Right kidney (tissue), 1 donor: Measurements from ENCODE around the gene WDR82.

Source experiments
- DNase-seq: peaks from one replicate; pipeline ENCODE4 v3.0.0-alpha.2; 2016

Gene WDR82

GRCh38 chr3:52256622-52257021 lies 21.8 kb downstream of the WDR82 start:
- no peak for DNase-seq

DNA sequence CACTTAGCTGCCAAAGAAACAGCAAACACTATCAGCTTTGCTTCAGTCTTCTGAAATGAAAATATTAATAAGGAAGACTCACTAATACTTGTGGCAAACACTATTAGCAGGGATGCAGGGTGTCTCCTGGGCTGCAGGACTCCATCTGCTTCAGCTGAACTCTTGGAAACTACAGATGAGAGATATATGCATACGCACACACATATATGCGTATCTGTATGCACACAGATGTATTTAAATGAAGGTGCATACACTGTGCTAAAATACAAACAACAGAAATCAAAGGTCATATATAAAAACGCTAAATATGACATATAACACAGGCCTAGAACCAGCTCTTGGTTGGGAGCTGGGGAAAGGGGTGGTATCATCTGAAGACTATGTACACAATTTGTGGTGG lies 22.3 kb downstream of the WDR82 start:
- DNase-seq, result no peak

GRCh38 chr3:52254608-52255007 lies 23.8 kb downstream of the WDR82 start:
- no peak for DNase-seq

DNA sequence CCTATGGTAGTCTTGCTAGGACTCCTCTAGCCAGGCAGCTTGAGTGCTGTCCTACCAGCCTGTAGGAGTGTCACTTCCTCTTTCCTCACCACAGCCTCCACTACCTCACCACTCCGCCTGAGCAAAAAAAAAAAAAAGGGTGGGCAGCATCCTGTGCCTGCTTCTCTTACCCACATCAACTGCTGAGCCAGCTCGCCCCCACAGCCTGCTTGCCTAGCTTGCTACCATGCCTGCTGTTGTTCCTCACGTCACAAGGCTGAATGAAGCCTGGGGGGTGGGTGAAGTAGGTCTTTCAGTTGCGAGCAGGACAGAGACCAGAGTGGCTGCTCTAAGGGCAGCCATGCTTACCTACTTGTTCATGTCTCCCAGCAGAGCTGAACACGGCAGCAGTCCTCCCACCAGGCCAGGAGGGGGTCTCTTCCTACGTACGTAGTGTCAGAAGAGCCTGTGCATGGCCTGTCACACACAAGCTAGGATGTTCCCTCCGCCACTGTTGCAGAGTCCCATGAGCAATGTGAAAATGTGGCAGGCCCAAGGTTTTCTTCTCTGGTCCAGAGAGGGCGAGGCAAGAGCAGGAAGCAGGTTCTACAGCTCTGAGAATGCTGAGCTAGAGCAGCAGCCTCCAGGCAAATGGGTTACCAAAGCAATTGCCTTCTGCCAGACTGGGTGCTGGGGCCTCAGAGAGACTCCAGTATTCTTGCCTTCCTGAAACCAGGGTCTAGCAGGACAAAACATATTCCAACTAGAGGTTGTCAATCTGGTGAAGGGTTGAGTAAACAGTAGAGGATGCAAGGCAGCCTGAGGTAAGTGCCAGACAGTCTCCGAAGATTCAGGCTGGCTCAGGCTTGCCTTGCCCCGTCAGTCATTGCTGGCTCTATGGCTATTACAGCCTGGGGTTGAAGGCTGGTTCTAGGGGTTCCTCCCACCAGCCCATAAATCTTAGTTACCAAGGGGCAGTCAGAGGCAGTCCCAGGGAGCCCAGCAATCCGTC lies 24.8 kb downstream of the WDR82 start:
- no peak for DNase-seq

DNA sequence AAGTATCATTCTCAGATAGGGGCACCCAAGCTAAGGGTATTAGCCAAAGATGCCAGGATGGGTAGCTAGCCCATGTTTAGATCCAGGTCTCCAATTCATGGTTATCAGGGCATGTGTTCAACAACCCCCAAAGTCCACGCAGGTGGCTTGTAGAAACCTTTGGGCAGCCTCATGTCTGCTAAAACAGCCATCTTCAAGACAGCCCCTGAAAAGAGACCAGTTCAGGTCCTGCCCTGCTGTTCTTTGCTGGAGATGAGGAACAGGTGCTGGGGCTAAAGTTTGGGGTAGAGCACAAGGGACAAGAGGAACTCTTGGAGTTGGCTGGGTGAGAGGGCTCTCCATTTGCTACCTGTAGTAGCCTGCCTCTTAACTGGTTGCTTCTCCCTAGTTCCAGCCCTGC lies 28.3 kb downstream of the WDR82 start:
- DNase-seq, result no peak

GRCh38 chr3:52249683-52250082 lies 28.8 kb downstream of the WDR82 start:
- no peak for DNase-seq

DNA sequence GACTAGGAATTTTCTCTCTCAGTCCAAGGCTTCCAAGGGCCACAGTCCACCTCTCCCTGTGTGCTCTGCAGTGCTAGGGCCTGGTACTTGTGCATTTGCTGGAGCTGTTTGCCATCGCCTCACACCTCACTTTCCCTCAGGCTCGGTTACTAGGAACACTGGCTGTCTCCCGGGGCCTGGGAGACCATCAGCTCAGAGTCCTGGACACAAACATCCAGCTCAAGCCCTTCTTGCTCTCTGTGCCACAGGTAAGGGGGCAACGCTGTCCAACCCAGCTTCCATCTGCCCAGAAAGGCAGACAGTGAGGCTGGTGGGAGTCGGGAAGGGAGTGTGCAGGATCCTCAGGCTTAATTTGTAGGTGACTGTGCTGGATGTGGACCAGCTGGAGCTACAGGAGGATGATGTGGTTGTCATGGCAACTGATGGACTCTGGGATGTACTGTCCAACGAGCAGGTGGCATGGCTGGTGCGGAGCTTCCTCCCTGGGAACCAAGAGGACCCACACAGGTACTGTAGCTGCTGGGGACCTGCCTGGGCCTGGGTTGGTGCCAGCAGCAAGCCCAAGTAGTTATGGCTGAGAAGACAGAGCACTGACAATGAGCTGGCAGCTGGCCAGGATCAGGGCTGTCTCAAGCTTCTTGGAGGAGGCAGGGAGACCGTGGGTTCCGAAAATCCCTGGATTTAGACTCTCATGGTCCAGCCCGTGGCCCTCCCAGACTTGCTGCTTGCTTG lies 29.5 kb downstream of the WDR82 start:
- DNase-seq, result peak; percentile 5

DNA sequence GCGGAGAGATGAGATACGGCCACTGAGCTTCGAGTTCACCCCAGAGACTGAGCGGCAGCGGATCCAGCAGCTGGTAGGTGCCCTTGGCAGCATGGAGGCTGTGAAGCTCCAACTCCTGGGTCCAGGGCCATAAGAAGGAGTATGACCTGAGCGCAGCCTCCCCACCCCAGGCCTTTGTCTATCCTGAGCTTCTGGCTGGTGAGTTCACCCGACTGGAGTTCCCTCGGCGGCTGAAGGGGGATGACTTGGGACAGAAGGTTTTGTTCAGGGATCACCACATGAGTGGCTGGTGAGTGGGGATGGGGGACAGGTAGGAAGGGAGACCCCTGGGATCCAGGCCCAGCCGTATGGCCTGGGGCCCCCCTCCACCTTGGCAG lies 30.3 kb downstream of the WDR82 start:
- no peak for DNase-seq

- peak; percentile 2 for DNase-seq
These were observed 30.9 kb downstream of the WDR82 start for GRCh38 chr3:52247409-52248164.

DNA sequence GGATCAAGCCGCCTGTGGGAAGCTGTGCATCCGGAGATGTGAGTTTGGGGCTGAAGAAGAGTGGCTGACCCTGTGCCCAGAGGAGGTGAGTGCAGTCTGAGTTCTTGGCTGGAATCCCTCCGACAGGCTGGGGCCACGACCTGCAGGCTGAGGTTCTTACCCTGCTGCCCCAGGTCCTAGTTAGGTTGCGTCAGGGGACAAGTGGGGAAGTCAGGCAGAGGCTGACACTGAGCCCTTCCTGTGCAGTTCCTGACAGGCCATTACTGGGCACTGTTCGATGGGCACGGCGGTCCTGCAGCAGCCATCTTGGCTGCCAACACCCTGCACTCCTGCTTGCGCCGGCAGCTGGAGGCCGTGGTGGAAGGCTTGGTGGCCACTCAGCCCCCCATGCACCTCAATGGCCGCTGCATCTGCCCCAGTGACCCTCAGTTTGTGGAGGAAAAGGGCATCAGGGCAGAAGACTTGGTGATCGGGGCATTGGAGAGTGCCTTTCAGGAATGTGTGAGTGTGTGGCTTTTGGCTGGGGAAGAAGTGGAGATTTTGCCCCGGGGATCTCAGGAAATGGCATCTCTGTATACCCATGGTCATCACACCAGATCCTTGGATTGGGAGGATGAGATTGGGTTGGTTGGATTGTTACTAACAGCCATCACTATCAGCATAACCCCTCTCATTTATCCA lies 31.6 kb downstream of the WDR82 start:
- DNase-seq, result peak; percentile 1

DNA sequence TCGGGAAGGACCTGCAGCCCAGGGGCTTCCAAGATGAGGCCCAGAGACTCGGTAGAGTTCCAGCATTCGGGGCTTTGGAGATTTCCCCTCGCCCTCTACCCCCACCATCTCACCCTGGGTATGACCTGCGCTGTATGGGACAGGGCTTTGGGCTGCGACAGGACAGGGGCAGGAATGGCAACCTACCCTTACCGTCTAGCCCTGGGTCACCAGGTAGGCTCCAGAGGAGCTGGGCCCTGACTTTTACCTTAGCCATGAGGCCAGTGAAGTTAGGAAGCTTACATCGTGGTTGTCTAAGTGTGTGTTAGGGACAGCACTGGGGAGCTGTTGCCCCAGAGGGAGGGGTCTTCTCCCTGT lies 32.2 kb downstream of the WDR82 start:
- no peak for DNase-seq

GRCh38 chr3:52245322-52246263 lies 32.9 kb downstream of the WDR82 start, which contains the start of gene PPM1M:
Gene PPM1M, plus strand, starts transcription at chr3:52245759. Its CDS starts 66 bp downstream, at chr3:52245825.
- peak; percentile 73 for DNase-seq

GRCh38 chr3:52243791-52244628 lies 34.4 kb downstream of the WDR82 start:
- peak; percentile 1 for DNase-seq

DNA sequence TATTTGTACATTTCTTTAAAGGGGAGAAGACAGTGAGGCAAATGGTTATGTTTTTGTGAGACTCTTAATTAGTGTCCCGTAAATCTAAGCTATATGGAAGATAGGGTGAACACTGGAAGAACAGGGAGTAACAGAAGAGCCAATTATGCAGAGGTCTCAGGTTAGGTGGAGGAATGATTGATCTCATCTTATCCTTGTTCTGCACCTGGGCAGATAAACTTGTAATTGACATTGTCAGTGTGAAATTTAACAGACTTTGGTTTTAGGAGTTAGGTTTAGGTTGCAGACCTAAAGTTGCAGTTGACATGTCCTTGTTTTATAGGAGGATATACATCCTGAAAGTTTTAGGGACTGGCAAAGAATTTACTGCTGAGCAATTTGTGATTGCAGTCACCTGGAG lies 36.4 kb downstream of the WDR82 start:
- no peak for DNase-seq

- DNase-seq, result no peak
These were observed 37.5 kb downstream of the WDR82 start for GRCh38 chr3:52240886-52241370.

GRCh38 chr3:52240059-52240885 lies 38.2 kb downstream of the WDR82 start:
- DNase-seq, result no peak

DNA sequence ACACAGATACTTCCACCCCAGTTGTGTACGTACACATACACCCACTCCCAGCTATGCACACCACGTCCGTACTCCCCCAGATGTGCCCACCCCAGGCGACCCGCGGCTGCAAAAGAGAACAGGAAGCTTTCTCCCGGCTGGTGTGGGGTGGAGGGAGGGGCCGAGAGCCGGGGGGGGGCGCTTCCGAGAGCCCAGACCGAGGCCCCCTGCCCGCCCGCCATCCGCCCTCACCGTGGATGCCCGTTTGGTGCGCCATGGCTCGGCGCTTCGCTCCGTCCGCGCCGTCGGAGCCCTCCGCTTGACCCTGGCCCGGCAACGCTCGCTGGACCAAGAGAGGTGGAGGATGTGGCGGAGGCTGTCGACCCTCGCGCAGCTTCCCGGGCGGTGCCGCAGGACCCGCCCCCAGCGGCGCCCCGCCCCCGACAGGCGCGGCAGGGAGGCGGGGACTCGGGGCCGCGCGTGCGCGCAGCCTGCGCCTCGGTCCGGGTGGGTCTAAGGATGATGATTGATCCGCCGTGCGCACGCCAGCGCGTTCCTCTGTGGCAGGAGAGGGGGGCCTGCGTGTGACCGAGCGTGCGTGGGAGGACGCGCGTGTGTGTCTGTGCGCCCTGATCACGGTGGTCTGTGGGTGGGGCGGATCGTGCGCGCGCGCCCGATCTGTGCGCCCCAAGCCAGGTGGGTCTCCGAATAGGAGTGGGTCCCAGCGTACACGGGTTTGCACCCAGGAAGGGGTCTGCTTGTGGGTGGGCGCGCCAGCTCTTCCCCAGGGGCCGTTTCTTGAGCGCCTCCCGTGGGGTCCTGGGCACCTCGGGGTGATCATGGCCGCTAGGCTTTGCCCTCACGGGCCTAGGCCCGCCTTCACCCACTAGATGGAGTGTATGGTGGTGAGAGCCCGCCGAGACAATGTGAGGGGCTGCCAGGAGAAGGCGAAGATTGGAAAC lies 39.4 kb downstream of the WDR82 start, which contains the start of gene TWF2:
Gene TWF2, minus strand, starts transcription at position 398 of the 941 bp plus-strand sequence. Its CDS starts 142 bp downstream, at position 256.
- DNase-seq, result peak; percentile 92
